Measurements from ENCODE around the gene LMAN2L.

Gene LMAN2L

GRCh38 chr2:96760036-96760985 is 20.4 kb upstream of the LMAN2L start, which contains the start of gene CNNM4:
TSS of gene CNNM4 (plus strand) at chr2:96760902. CDS start at chr2:96761000, 98 bp downstream.
- DNase-seq, result peak; percentile 88

- no peak for DNase-seq
These were observed 19.7 kb upstream of the LMAN2L start for GRCh38 chr2:96759548-96759947.

- DNase-seq, result no peak
These were observed 19.1 kb upstream of the LMAN2L start for GRCh38 chr2:96758987-96759386.

- DNase-seq, result no peak
These were observed 17.6 kb upstream of the LMAN2L start for GRCh38 chr2:96757477-96757860.

GRCh38 chr2:96756788-96757476 is 17.1 kb upstream of the LMAN2L start:
- DNase-seq, result no peak

GRCh38 chr2:96754317-96754716 is 14.5 kb upstream of the LMAN2L start:
- no peak for DNase-seq

GRCh38 chr2:96753661-96754282 is 13.9 kb upstream of the LMAN2L start:
- no peak for DNase-seq

GRCh38 chr2:96751800-96752199 is 11.9 kb upstream of the LMAN2L start:
- no peak for DNase-seq

- no peak for DNase-seq
These were observed 7.3 kb upstream of the LMAN2L start for GRCh38 chr2:96747061-96747617.

- no peak for DNase-seq
These were observed 710 bp downstream of the LMAN2L start for GRCh38 chr2:96739076-96739632.

- DNase-seq, result peak; percentile 35
These were observed 2.0 kb downstream of the LMAN2L start for GRCh38 chr2:96737831-96738230.

- no peak for DNase-seq
These were observed 2.6 kb downstream of the LMAN2L start for GRCh38 chr2:96737251-96737650.

- DNase-seq, result no peak
These were observed 4.8 kb downstream of the LMAN2L start for GRCh38 chr2:96734880-96735583.

- no peak for DNase-seq
These were observed 5.9 kb downstream of the LMAN2L start for GRCh38 chr2:96733931-96734330.

- no peak for DNase-seq
These were observed 9.7 kb downstream of the LMAN2L start for GRCh38 chr2:96730212-96730611.

- no peak for DNase-seq
These were observed 10.1 kb downstream of the LMAN2L start for GRCh38 chr2:96729748-96730147.

- DNase-seq, result no peak
These were observed 12.4 kb downstream of the LMAN2L start for GRCh38 chr2:96727431-96727830.

- DNase-seq, result no peak
These were observed 13.7 kb downstream of the LMAN2L start for GRCh38 chr2:96726131-96726530.

- no peak for DNase-seq
These were observed 23.5 kb downstream of the LMAN2L start for GRCh38 chr2:96716388-96716787.

GRCh38 chr2:96715658-96716057 is 24.2 kb downstream of the LMAN2L start:
- no peak for DNase-seq

- no peak for DNase-seq
These were observed 28.9 kb downstream of the LMAN2L start for GRCh38 chr2:96710985-96711384.

All from CD4-positive, alpha-beta T cell treated with Interleukin-4 for 4 hours (primary cell).